ENCODE measurements around the gene SULT1A4.
"Not testable (repeated sequence)": the region's sequence is repeated elsewhere in the genome, so short reads cannot be mapped to it uniquely, and the experiment has no call there.

Gene SULT1A4

GRCh38 chr16:29459706-29460646, at the start of gene SULT1A4:
TSS of gene SULT1A4 (plus strand) at chr16:29459913. CDS start at chr16:29461386, 1,473 bp downstream.
- not testable (repeated sequence) for H3K4me2 ChIP-seq (ENCODE audit: low read length); H3K4me3 ChIP-seq (ENCODE audit: low read length); H3K36me3 ChIP-seq (ENCODE audit: control insufficient read depth, low read length); H3K79me2 ChIP-seq (ENCODE audit: control insufficient read depth, low read length); H3K9me2 ChIP-seq (replicated peaks; ENCODE audit: control insufficient read depth, low read length); H3K27ac ChIP-seq (ENCODE audit: low read depth, low read length); H3K27me3 ChIP-seq (ENCODE audit: control insufficient read depth, low read length); H3K4me1 ChIP-seq (ENCODE audit: control insufficient read depth, low read length); H3K9me3 ChIP-seq (ENCODE audit: control insufficient read depth, insufficient read depth, low read length); H4K20me1 ChIP-seq (ENCODE audit: control insufficient read depth, insufficient read depth, low read depth, low read length); H3F3A ChIP-seq (ENCODE audit: control insufficient read depth, insufficient read depth)

- not testable (repeated sequence) for H3K4me2 ChIP-seq (ENCODE audit: low read length); H3K27ac ChIP-seq (ENCODE audit: low read depth, low read length); H3K36me3 ChIP-seq (ENCODE audit: control insufficient read depth, low read length); H3F3A ChIP-seq (ENCODE audit: control insufficient read depth, insufficient read depth); H3K4me3 ChIP-seq (ENCODE audit: low read length); H4K20me1 ChIP-seq (ENCODE audit: control insufficient read depth, insufficient read depth, low read depth, low read length); H3K9me2 ChIP-seq (replicated peaks; ENCODE audit: control insufficient read depth, low read length); H3K9me3 ChIP-seq (ENCODE audit: control insufficient read depth, insufficient read depth, low read length); H3K27me3 ChIP-seq (ENCODE audit: control insufficient read depth, low read length); H3K4me1 ChIP-seq (ENCODE audit: control insufficient read depth, low read length); H3K79me2 ChIP-seq (ENCODE audit: control insufficient read depth, low read length)
These were observed 36.1 kb upstream of the SULT1A4 start for GRCh38 chr16:29423587-29423986.

DNA sequence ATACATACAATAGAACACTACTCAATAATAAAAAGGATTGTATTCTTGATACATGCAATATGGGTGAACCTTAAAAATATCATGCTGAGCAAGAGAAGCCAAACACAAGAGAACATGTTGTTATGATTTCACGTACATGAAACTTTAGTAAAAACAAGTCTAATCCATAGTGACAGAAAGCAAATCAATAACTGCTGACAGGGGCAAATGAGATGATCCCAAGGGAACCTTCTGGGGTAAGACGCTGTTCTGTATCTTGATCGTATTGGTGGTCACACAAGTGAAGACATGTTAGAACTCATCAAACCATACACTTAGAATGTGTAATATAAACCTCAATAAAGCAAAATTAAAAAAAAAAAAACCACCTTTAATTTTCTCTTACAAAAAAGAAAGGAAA, 34.3 kb upstream of the SULT1A4 start:
- not testable (repeated sequence) for H3K9me2 ChIP-seq (replicated peaks; ENCODE audit: control insufficient read depth, low read length); H3K79me2 ChIP-seq (ENCODE audit: control insufficient read depth, low read length); H3K9me3 ChIP-seq (ENCODE audit: control insufficient read depth, insufficient read depth, low read length); H3K36me3 ChIP-seq (ENCODE audit: control insufficient read depth, low read length); H4K20me1 ChIP-seq (ENCODE audit: control insufficient read depth, insufficient read depth, low read depth, low read length); H3K27ac ChIP-seq (ENCODE audit: low read depth, low read length); H3K27me3 ChIP-seq (ENCODE audit: control insufficient read depth, low read length); H3K4me1 ChIP-seq (ENCODE audit: control insufficient read depth, low read length); H3K4me3 ChIP-seq (ENCODE audit: low read length); H3K4me2 ChIP-seq (ENCODE audit: low read length); H3F3A ChIP-seq (ENCODE audit: control insufficient read depth, insufficient read depth)

GRCh38 chr16:29453754-29454153, 6.0 kb upstream of the SULT1A4 start:
- not testable (repeated sequence) for H3K4me2 ChIP-seq (ENCODE audit: low read length); H3K27me3 ChIP-seq (ENCODE audit: control insufficient read depth, low read length); H3K79me2 ChIP-seq (ENCODE audit: control insufficient read depth, low read length); H3K4me1 ChIP-seq (ENCODE audit: control insufficient read depth, low read length); H3K36me3 ChIP-seq (ENCODE audit: control insufficient read depth, low read length); H3K9me2 ChIP-seq (replicated peaks; ENCODE audit: control insufficient read depth, low read length); H3K4me3 ChIP-seq (ENCODE audit: low read length); H3K9me3 ChIP-seq (ENCODE audit: control insufficient read depth, insufficient read depth, low read length); H3K27ac ChIP-seq (ENCODE audit: low read depth, low read length); H4K20me1 ChIP-seq (ENCODE audit: control insufficient read depth, insufficient read depth, low read depth, low read length); H3F3A ChIP-seq (ENCODE audit: control insufficient read depth, insufficient read depth)

GRCh38 chr16:29454269-29454668, 5.4 kb upstream of the SULT1A4 start, which contains the start of the genes BOLA2 and SLX1B:
TSS of gene BOLA2 (minus strand) at chr16:29454351. CDS start at chr16:29454253, 98 bp downstream.
TSS of gene SLX1B (plus strand) at chr16:29454533.
- H3K36me3 ChIP-seq (ENCODE audit: control insufficient read depth, low read length); H3K79me2 ChIP-seq (ENCODE audit: control insufficient read depth, low read length); H3K9me3 ChIP-seq (ENCODE audit: control insufficient read depth, insufficient read depth, low read length); H3K27ac ChIP-seq (ENCODE audit: low read depth, low read length); H3K4me2 ChIP-seq (ENCODE audit: low read length); H4K20me1 ChIP-seq (ENCODE audit: control insufficient read depth, insufficient read depth, low read depth, low read length); H3K4me1 ChIP-seq (ENCODE audit: control insufficient read depth, low read length); H3K4me3 ChIP-seq (ENCODE audit: low read length); H3K9me2 ChIP-seq (replicated peaks; ENCODE audit: control insufficient read depth, low read length); H3F3A ChIP-seq (ENCODE audit: control insufficient read depth, insufficient read depth); H3K27me3 ChIP-seq (ENCODE audit: control insufficient read depth, low read length): not testable (repeated sequence)

GRCh38 chr16:29454828-29455227, 4.9 kb upstream of the SULT1A4 start:
- H3F3A ChIP-seq (ENCODE audit: control insufficient read depth, insufficient read depth); H3K4me1 ChIP-seq (ENCODE audit: control insufficient read depth, low read length); H3K36me3 ChIP-seq (ENCODE audit: control insufficient read depth, low read length); H3K4me2 ChIP-seq (ENCODE audit: low read length); H3K9me3 ChIP-seq (ENCODE audit: control insufficient read depth, insufficient read depth, low read length); H3K4me3 ChIP-seq (ENCODE audit: low read length); H3K79me2 ChIP-seq (ENCODE audit: control insufficient read depth, low read length); H3K27me3 ChIP-seq (ENCODE audit: control insufficient read depth, low read length); H3K9me2 ChIP-seq (replicated peaks; ENCODE audit: control insufficient read depth, low read length); H3K27ac ChIP-seq (ENCODE audit: low read depth, low read length); H4K20me1 ChIP-seq (ENCODE audit: control insufficient read depth, insufficient read depth, low read depth, low read length): not testable (repeated sequence)

- not testable (repeated sequence) for H3K4me3 ChIP-seq (ENCODE audit: low read length); H3K4me1 ChIP-seq (ENCODE audit: control insufficient read depth, low read length); H3K79me2 ChIP-seq (ENCODE audit: control insufficient read depth, low read length); H3K9me3 ChIP-seq (ENCODE audit: control insufficient read depth, insufficient read depth, low read length); H3K9me2 ChIP-seq (replicated peaks; ENCODE audit: control insufficient read depth, low read length); H3K27ac ChIP-seq (ENCODE audit: low read depth, low read length); H4K20me1 ChIP-seq (ENCODE audit: control insufficient read depth, insufficient read depth, low read depth, low read length); H3K4me2 ChIP-seq (ENCODE audit: low read length); H3F3A ChIP-seq (ENCODE audit: control insufficient read depth, insufficient read depth); H3K36me3 ChIP-seq (ENCODE audit: control insufficient read depth, low read length); H3K27me3 ChIP-seq (ENCODE audit: control insufficient read depth, low read length)
These were observed 2.1 kb upstream of the SULT1A4 start for GRCh38 chr16:29457660-29458059.

GRCh38 chr16:29460647-29461030, 926 bp downstream of the SULT1A4 start:
- not testable (repeated sequence) for H3K4me1 ChIP-seq (ENCODE audit: control insufficient read depth, low read length); H3K4me2 ChIP-seq (ENCODE audit: low read length); H3K27ac ChIP-seq (ENCODE audit: low read depth, low read length); H3K27me3 ChIP-seq (ENCODE audit: control insufficient read depth, low read length); H3K9me3 ChIP-seq (ENCODE audit: control insufficient read depth, insufficient read depth, low read length); H3F3A ChIP-seq (ENCODE audit: control insufficient read depth, insufficient read depth); H3K79me2 ChIP-seq (ENCODE audit: control insufficient read depth, low read length); H4K20me1 ChIP-seq (ENCODE audit: control insufficient read depth, insufficient read depth, low read depth, low read length); H3K36me3 ChIP-seq (ENCODE audit: control insufficient read depth, low read length); H3K4me3 ChIP-seq (ENCODE audit: low read length); H3K9me2 ChIP-seq (replicated peaks; ENCODE audit: control insufficient read depth, low read length)
